ENCODE data around the gene NFIX.

The NFIX gene

DNA sequence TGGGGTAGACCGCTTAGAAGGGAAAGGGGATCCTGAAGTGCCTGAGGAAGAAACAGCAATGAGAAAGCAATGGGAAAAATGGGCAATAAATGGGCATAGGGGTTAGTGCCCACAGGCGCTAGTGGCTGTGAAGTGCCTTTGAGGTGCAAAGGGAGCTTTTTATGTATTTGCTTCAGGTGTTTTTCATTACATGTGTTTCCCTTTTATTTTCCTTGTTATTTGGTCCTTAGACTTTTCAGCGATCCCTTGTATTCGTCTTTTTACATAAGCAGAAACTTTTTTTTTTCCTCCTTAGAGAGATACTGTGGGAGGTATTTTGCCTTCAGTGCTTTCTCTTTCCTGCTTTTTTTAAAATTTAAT lies 19.6 kb downstream of the NFIX start:
- peaks cover 100% of the 10 kb centered on the region for H3K27me3 ChIP-seq (ENCODE audit: control insufficient read depth, insufficient read depth, low read length, poor library complexity, severe bottlenecking)
- no peaks in the 10 kb centered on the region for H3K36me3 ChIP-seq (ENCODE audit: control insufficient read depth, insufficient read depth, low read length)
- H3K27ac ChIP-seq (ENCODE audit: insufficient read depth, low read depth, low read length, poor library complexity, severe bottlenecking) = no peak overlapping the region
- peaks cover 19% of the 10 kb centered on the region for H3K4me1 ChIP-seq (ENCODE audit: control insufficient read depth, insufficient read depth, low read length)
- WGBS, 2 experiments = 3 to 6% methylated on average over 2 to 4 of the region's 4 CpGs
- no peak overlapping the region for H3K4me3 ChIP-seq (ENCODE audit: insufficient read depth, low read depth, low read length)
- H3K9me3 ChIP-seq (ENCODE audit: control insufficient read depth, low read length) = no peaks in the 10 kb centered on the region

DNA sequence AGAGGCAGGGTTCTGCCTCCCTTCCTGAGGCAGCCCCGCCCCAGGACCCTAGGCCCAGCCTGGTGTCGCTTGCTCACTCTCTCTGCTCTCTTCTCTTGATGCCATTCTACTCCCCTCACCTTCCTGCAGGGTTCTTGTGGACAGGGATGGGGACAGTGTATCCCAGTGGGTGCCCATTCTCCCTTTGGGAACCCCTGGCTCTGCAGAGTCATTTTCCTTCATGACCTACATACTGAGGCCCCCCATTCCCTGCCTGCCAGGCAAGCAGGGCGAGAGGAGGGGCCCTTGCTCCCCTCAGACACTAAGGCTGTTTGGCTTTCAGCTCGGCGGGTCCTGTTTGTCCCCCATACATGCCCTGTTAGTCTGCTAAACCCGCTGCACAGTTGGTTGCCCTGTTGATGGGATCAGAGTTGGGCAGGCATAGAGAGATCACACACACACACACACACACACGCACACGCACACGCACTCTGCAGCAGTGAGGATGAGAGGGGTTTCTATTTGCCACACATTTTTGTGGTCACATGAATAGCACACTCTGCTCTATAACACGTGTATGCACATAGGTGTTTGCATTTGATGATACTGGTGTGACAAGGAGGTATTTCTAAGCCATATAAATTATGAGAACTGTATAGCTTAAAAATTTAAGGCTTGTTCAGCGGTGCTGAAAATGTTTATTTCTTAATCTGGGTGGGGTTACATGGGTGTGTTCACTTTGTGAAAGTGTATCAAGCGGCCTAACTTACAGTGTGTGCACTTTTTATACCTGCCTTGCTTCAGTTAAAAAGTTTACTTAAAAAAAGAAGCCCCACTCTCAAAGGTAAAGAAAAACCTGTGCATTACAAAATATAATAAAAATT lies 20.3 kb downstream of the NFIX start:
- Histone ChIP-seq H3K9me3 (ENCODE audit: control insufficient read depth, low read length) (no peaks in the 10 kb centered on the region), H3K36me3 (ENCODE audit: control insufficient read depth, insufficient read depth, low read length) (no peaks in the 10 kb centered on the region), H3K27me3 (ENCODE audit: control insufficient read depth, insufficient read depth, low read length, poor library complexity, severe bottlenecking) (peaks cover 100% of the 10 kb centered on the region), H3K4me3 (ENCODE audit: insufficient read depth, low read depth, low read length) (no peak overlapping the region), H3K27ac (ENCODE audit: insufficient read depth, low read depth, low read length, poor library complexity, severe bottlenecking) (no peak overlapping the region), H3K4me1 (ENCODE audit: control insufficient read depth, insufficient read depth, low read length) (peaks cover 26% of the 10 kb centered on the region)
- 4 to 9% methylated on average over 9 to 12 of the region's 12 CpGs for WGBS, 2 experiments

DNA sequence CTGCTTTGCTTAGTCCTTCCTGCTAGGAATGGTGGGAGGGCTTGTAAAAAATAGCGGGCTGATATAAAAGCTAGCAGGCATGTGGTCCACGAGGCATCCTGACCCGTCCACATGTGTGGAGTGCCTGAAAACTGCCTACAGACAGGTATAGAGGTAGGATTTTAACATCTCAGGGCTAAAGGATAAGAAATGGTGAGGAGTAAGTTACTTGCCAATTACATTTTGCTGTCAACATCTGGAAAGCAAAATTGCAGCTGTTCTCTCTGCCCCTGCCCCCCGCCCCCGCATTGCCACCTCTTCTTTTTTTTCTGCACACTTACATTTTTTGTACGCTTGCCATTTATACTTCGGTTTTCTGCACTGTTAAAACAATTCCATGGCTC lies 21.0 kb downstream of the NFIX start:
- Histone ChIP-seq H3K9me3 (ENCODE audit: control insufficient read depth, low read length) (no peaks in the 10 kb centered on the region), H3K4me3 (ENCODE audit: insufficient read depth, low read depth, low read length) (no peak overlapping the region), H3K36me3 (ENCODE audit: control insufficient read depth, insufficient read depth, low read length) (no peaks in the 10 kb centered on the region), H3K27me3 (ENCODE audit: control insufficient read depth, insufficient read depth, low read length, poor library complexity, severe bottlenecking) (peaks cover 100% of the 10 kb centered on the region), H3K4me1 (ENCODE audit: control insufficient read depth, insufficient read depth, low read length) (peaks cover 27% of the 10 kb centered on the region), H3K27ac (ENCODE audit: insufficient read depth, low read depth, low read length, poor library complexity, severe bottlenecking) (no peak overlapping the region)
- WGBS, 2 experiments = 6 to 10% methylated on average over 6 to 7 of the region's 7 CpGs

DNA sequence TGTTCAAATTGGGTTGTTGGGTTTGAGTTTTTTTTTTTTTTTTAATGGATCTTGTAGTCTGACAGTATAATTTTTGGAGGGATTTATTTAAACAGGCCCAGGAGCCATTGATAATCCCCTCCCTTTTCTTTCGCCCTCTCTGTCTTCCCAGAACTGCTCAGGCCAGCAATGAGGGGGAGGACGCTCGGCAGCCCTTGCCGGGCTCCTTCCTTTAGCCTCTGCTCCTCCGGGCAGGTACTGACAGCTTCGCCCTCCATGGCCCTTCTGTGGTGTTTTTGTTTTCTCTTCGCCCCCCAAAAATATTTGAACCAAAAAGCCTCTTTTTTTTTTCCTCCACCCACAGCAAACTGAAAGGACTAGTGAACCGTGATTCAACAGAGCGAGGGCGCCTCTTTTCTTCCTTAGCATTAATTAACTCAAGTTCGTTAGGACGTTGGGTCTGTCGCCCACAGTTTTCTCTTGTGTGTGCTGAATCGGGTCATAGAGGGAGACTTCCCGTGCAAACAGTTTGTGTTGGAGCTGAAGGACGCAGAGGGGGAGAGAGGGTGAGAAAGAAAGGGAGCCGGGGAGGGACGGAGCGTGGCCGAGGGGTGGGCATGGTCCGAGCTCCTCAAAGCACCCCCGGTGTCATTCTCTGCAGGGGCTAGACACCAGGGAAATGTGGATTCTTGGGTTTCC lies 21.5 kb downstream of the NFIX start:
- WGBS, 2 experiments = 1% methylated on average over 22 of the region's 22 CpGs
- Histone ChIP-seq H3K27ac (ENCODE audit: insufficient read depth, low read depth, low read length, poor library complexity, severe bottlenecking) (no peak overlapping the region), H3K27me3 (ENCODE audit: control insufficient read depth, insufficient read depth, low read length, poor library complexity, severe bottlenecking) (peaks cover 100% of the 10 kb centered on the region), H3K4me1 (ENCODE audit: control insufficient read depth, insufficient read depth, low read length) (peaks cover 27% of the 10 kb centered on the region), H3K9me3 (ENCODE audit: control insufficient read depth, low read length) (no peaks in the 10 kb centered on the region), H3K36me3 (ENCODE audit: control insufficient read depth, insufficient read depth, low read length) (no peaks in the 10 kb centered on the region), H3K4me3 (ENCODE audit: insufficient read depth, low read depth, low read length) (no peak overlapping the region)

DNA sequence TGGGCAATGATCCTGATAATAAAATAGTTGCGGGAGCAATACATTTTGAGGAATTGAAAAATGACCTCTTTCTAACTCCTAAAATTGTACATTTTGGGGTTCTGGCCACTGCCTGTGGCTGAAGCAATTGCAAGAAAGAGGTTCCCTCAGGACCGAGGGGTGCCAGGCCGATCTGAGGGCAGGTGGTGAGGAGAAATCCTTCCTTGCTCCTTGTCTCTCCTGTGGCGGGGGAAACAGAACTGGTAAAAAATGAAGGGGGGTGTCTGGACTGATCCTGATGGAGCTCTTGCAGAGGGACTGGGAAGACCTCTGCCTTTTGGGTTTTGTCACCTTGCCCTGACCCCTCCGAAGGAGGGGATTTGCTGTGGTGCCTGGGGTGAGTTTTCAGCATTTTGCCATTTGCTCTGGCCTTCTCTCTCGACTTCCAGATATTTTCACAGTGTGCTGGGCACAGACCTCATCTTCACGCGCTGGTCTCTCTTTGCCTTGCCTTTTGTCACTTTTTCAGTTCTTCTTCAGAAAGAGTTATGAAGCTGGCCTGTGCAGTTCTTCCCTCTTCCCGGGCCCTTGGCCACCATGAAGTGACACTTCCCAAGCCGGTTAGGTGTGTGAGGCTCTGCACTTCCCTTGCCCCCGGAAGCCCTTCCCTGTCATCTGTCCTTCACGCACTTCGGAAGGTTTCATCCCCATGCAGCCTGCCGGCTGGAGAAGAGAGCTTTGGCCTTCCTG lies 22.2 kb downstream of the NFIX start:
- no peak overlapping the region for H3K27ac ChIP-seq (ENCODE audit: insufficient read depth, low read depth, low read length, poor library complexity, severe bottlenecking)
- 3 to 4% methylated on average over 14 of the region's 14 CpGs for WGBS, 2 experiments
- no peaks in the 10 kb centered on the region for H3K9me3 ChIP-seq (ENCODE audit: control insufficient read depth, low read length)
- H3K36me3 ChIP-seq (ENCODE audit: control insufficient read depth, insufficient read depth, low read length) = no peaks in the 10 kb centered on the region
- peaks cover 27% of the 10 kb centered on the region for H3K4me1 ChIP-seq (ENCODE audit: control insufficient read depth, insufficient read depth, low read length)
- no peak overlapping the region for H3K4me3 ChIP-seq (ENCODE audit: insufficient read depth, low read depth, low read length)
- H3K27me3 ChIP-seq (ENCODE audit: control insufficient read depth, insufficient read depth, low read length, poor library complexity, severe bottlenecking) = peaks cover 100% of the 10 kb centered on the region

DNA sequence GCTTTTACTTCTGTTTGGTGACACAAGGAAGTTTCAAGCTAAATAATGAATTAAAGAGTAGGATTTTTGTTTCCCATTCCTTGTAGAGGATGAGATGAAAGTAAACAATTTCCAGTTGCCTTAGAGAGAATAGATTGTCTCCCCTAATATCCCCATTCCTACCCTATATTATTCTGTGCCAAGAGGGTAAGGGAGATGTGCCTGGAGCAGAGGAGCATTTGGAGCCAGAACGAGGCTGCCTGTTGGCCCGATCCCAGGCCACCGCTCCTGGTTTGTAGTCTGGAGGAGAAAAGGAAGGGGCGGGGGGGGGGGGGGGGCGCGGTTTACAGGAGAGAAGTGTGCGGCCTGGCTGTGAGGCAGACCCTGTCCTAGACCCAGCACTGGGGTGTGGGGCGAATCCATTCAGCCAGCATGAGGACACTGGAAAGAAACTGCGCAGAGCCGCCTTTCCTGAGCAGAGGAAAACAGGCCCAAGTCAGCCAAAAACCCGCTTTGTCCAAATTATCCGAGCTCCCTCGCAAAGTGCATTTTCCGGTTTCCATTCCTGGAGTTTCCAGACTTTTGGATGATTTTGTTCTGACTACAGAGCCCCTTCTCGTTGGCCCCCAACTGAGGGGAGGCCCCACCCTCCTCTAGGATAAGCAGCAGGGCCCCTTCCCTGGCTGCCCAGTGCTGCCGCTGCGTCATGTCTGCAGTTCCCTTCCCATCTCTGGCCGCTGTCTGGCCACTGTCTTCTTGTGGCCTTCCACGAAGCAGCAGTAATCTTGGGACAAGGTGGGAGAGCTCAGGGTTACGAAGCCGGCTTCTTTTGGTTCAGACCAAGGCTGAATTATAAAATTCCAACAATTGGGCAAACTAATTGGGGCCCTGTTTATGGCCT lies 23.0 kb downstream of the NFIX start:
- WGBS, 2 experiments = 3 to 8% methylated on average over 19 to 21 of the region's 21 CpGs
- no peak overlapping the region for H3K27ac ChIP-seq (ENCODE audit: insufficient read depth, low read depth, low read length, poor library complexity, severe bottlenecking)
- H3K4me1 ChIP-seq (ENCODE audit: control insufficient read depth, insufficient read depth, low read length) = peaks cover 31% of the 10 kb centered on the region
- H3K9me3 ChIP-seq (ENCODE audit: control insufficient read depth, low read length) = no peaks in the 10 kb centered on the region
- no peaks in the 10 kb centered on the region for H3K36me3 ChIP-seq (ENCODE audit: control insufficient read depth, insufficient read depth, low read length)
- H3K27me3 ChIP-seq (ENCODE audit: control insufficient read depth, insufficient read depth, low read length, poor library complexity, severe bottlenecking) = peaks cover 100% of the 10 kb centered on the region
- no peak overlapping the region for H3K4me3 ChIP-seq (ENCODE audit: insufficient read depth, low read depth, low read length)

DNA sequence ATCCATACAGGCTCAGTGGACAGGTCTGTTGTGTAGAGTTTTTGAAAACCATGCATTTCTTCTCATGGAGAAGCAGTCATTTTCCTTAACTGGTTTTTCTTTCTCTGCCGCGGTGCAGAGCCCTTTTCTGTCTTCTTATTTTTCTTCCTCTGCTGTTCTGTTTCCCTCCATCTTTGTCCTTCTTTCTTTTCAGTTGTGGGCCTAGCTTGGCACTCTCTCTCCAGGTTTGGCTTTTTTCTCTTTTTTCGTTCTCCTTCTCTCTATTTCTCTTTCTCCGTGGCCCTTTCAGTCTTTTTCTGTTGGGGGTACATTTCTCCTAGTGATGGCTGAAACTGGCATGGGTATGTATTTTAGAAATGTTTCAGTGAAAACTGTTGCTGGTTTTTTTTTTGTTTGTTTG lies 24.1 kb downstream of the NFIX start:
- no peaks in the 10 kb centered on the region for H3K9me3 ChIP-seq (ENCODE audit: control insufficient read depth, low read length)
- no peak overlapping the region for H3K27ac ChIP-seq (ENCODE audit: insufficient read depth, low read depth, low read length, poor library complexity, severe bottlenecking)
- H3K4me3 ChIP-seq (ENCODE audit: insufficient read depth, low read depth, low read length) = no peak overlapping the region
- peaks cover 100% of the 10 kb centered on the region for H3K27me3 ChIP-seq (ENCODE audit: control insufficient read depth, insufficient read depth, low read length, poor library complexity, severe bottlenecking)
- H3K4me1 ChIP-seq (ENCODE audit: control insufficient read depth, insufficient read depth, low read length) = peaks cover 32% of the 10 kb centered on the region
- WGBS, 2 experiments = 17 to 36% methylated on average over 3 to 4 of the region's 4 CpGs
- no peaks in the 10 kb centered on the region for H3K36me3 ChIP-seq (ENCODE audit: control insufficient read depth, insufficient read depth, low read length)

DNA sequence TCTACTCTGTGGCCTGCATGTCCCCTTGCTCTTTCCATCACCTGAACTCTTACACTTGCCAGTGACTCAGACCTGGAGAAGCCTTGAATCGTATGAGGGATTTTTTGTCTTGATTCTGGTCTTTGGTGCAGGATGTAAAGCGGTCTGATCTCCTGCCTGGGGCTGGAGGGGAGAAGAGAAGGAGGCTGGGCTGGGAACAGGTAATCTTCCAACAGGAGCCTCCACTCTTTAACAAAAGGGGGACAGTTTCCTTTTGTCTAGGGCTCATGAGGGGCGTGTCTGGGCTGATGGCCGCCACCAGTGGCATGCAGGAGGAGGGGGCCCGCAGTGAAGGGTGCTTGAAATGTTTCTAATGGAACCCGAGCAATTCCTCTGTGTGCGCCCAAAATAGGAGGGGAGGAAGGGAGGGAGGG lies 24.7 kb downstream of the NFIX start:
- 0 to 1% methylated on average over 7 of the region's 7 CpGs for WGBS, 2 experiments
- H3K4me1 ChIP-seq (ENCODE audit: control insufficient read depth, insufficient read depth, low read length) = peaks cover 32% of the 10 kb centered on the region
- peaks cover 100% of the 10 kb centered on the region for H3K27me3 ChIP-seq (ENCODE audit: control insufficient read depth, insufficient read depth, low read length, poor library complexity, severe bottlenecking)
- H3K9me3 ChIP-seq (ENCODE audit: control insufficient read depth, low read length) = no peaks in the 10 kb centered on the region
- H3K27ac ChIP-seq (ENCODE audit: insufficient read depth, low read depth, low read length, poor library complexity, severe bottlenecking) = no peak overlapping the region
- no peaks in the 10 kb centered on the region for H3K36me3 ChIP-seq (ENCODE audit: control insufficient read depth, insufficient read depth, low read length)
- no peak overlapping the region for H3K4me3 ChIP-seq (ENCODE audit: insufficient read depth, low read depth, low read length)

DNA sequence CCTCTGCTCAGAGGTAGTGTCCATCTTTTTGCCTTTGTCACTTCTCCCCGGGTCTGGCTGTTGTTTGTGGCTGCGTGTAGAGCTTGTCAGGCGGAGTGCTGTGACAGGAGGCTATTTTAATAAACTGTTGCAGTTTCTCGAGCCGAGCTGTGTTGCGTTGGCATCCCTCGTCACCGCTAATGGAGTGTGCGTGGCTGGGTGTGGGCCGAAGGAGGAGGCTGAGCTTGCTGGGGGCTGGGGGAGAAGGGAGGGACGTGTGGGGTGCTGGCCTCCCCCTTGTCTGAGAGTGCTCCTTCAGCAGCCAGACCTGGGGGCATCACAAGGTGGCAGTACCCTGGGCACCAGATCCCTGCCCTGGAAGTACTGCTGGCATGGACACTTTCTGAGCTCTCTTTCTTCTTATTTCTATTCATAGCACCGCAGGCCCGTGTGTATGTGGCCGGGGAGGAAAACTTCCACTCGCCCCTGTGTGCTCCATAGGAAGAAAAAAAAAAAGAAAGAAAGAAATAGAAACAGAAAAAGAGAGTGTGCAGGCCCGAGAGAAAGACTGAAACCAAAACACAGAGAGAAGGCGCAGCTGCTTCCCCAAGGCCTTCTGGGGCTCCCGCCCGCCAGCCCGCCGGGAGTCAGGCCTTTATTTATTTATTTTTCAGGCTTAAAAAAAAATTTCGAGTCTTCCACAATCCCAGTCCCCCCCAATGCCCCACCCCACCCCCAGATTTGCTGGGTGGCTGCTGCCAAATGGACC lies 27.0 kb downstream of the NFIX start:
- Histone ChIP-seq H3K9me3 (ENCODE audit: control insufficient read depth, low read length) (no peaks in the 10 kb centered on the region), H3K4me1 (ENCODE audit: control insufficient read depth, insufficient read depth, low read length) (peaks cover 24% of the 10 kb centered on the region), H3K27ac (ENCODE audit: insufficient read depth, low read depth, low read length, poor library complexity, severe bottlenecking) (no peak overlapping the region), H3K27me3 (ENCODE audit: control insufficient read depth, insufficient read depth, low read length, poor library complexity, severe bottlenecking) (peaks cover 100% of the 10 kb centered on the region), H3K4me3 (ENCODE audit: insufficient read depth, low read depth, low read length) (no peak overlapping the region), H3K36me3 (ENCODE audit: control insufficient read depth, insufficient read depth, low read length) (no peaks in the 10 kb centered on the region)
- WGBS, 2 experiments = 8 to 9% methylated on average over 22 of the region's 22 CpGs
